K562 (cell line): ENCODE data around the gene LCLAT1. TPM values are rescaled to one million over a fixed set of nuclear protein-coding genes. Genes with fewer than 3 reads are reported as not detected.

Experiments used
- ARHGAP35 ChIP-seq: fragments of 450-650 bp; IDR thresholded peaks from 2 replicates; pipeline ENCODE4 v1.6.1; 2018; ENCODE audit not compliant: partially characterized antibody
- BCOR ChIP-seq: fragments of 450-650 bp; IDR thresholded peaks from 2 replicates; pipeline ENCODE4 v1.6.1; 2016
- CBX3 ChIP-seq, 2 experiments: IDR thresholded peaks; 1 replicate in 1 of 2; 2 replicates in 1 of 2; pipeline ENCODE4 v1.6.1; 2012; ENCODE audit warnings: inconsistent platforms in 2 of 2, low read length in 2 of 2, borderline replicate concordance in 1 of 2, control low read depth in 1 of 2
- HCFC1 ChIP-seq: IDR thresholded peaks from 2 replicates; pipeline ENCODE4 v1.6.1; 2012; ENCODE audit warnings: low read depth, low read length, improper control_type of control experiment
- RBM14 ChIP-seq: fragments of 200-400 bp; formaldehyde crosslinking; IDR thresholded peaks from 2 replicates; pipeline ENCODE4 v1.6.1; 2018; ENCODE audit warnings: low read depth, mild to moderate bottlenecking, low read length, moderate library complexity, borderline replicate concordance; ENCODE audit not compliant: insufficient read depth
- SETDB1 ChIP-seq: IDR thresholded peaks from one replicate; pipeline ENCODE4 v1.6.1; 2012; ENCODE audit warnings: low read length, control low read depth, inconsistent platforms
- SNIP1 ChIP-seq: fragments of 450-650 bp; IDR thresholded peaks from 2 replicates; pipeline ENCODE4 v1.7.1; 2017; ENCODE audit warnings: low read depth, mild to moderate bottlenecking
- ZNF407 ChIP-seq: fragments of 450-650 bp; IDR thresholded peaks from 2 replicates; pipeline ENCODE4 v1.6.1; 2016; ENCODE audit warnings: low read depth
- ZNF445 ChIP-seq: fragments of 250-450 bp; sonication (Bioruptor Pico); IDR thresholded peaks from 2 replicates; pipeline ENCODE4 v1.4.0; 2020; ENCODE audit warnings: low read depth, mild to moderate bottlenecking, moderate library complexity
- polyA plus RNA-seq, 8 experiments: library from polyadenylated mRNA; depleted of rRNA in 4 of 8; stranded (reverse) in 5 of 8; unstranded in 3 of 8; fragments of >200 nt; fragmentation: Nextera tagmentation in 2 of 8; fragmentation: Illumina TruSeq in 1 of 8; extraction: Ambion mirVana in 2 of 8; extraction: Trizol in 1 of 8; gene quantifications; 2 replicates each; pipeline versions ENCODE4 v1.2.1 to v1.2.3, GENCODE V29; 2011 to 2014; ENCODE audit warnings: inconsistent platforms in 1 of 8, missing spikeins in 1 of 8
- total RNA-seq, 7 experiments: library from RNA; depleted of rRNA in 6 of 7; stranded (reverse); fragments of >200 nt in 6 of 7; fragmentation: Illumina TruSeq in 2 of 7; extraction: Trizol in 2 of 7; gene quantifications; 2 replicates each; pipeline versions ENCODE4 v1.2.1 to v1.2.3, GENCODE V29; 2011 to 2021; ENCODE audit warnings: low replicate concordance in 1 of 7
- TF ChIP-seq, protein P1 (sequence below): fragments of 450-650 bp; formaldehyde crosslinking; IDR thresholded peaks from 2 replicates; pipeline ENCODE4 v1.4.0; 2020; ENCODE audit warnings: mild to moderate bottlenecking, moderate library complexity
- TF ChIP-seq, protein P2 (sequence below): IDR thresholded peaks from 3 replicates; pipeline ENCODE4 v1.6.1; 2011; ENCODE audit warnings: borderline replicate concordance, mild to moderate bottlenecking; ENCODE audit not compliant: insufficient read length, insufficient read depth

The LCLAT1 gene
- total and polyA plus RNA-seq, 9 of the 15 experiments (the other 6 are each of a cell fraction or from before 2014, with no cell fraction given), result 8.9 to 63.3 (median 25.4) TPM

GRCh38 chr2:30447149-30448045, at the start of gene LCLAT1 (continued):
- TF ChIP-seq ZNF407 (peak; percentile 38; the same call in 1 of the 2 replicates), BCOR (no peak), CBX3 (IDR thresholded peaks at IDR 0.05; ENCODE audit: borderline replicate concordance in 1 of 2, low read length in 2 of 2) (peak in 1 of 2 experiments; percentile 95; a peak in 2 of 3 replicates), ZNF445 (CRISPR knock-in tag) (no peak), ARHGAP35 (no peak), RBM14 (0 out of 2 replicates have a peak, but pooled peaks have one; percentile 86), SETDB1 (no peak), HCFC1 (peak; percentile 68), SNIP1 (no peak)
- TF ChIP-seq, protein P1, sequence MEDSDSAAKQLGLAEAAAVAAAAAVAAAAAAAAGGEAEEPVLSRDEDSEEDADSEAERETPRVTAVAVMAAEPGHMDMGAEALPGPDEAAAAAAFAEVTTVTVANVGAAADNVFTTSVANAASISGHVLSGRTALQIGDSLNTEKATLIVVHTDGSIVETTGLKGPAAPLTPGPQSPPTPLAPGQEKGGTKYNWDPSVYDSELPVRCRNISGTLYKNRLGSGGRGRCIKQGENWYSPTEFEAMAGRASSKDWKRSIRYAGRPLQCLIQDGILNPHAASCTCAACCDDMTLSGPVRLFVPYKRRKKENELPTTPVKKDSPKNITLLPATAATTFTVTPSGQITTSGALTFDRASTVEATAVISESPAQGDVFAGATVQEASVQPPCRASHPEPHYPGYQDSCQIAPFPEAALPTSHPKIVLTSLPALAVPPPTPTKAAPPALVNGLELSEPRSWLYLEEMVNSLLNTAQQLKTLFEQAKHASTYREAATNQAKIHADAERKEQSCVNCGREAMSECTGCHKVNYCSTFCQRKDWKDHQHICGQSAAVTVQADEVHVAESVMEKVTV (CRISPR knock-in tag), result no peak
- TF ChIP-seq, protein P2, sequence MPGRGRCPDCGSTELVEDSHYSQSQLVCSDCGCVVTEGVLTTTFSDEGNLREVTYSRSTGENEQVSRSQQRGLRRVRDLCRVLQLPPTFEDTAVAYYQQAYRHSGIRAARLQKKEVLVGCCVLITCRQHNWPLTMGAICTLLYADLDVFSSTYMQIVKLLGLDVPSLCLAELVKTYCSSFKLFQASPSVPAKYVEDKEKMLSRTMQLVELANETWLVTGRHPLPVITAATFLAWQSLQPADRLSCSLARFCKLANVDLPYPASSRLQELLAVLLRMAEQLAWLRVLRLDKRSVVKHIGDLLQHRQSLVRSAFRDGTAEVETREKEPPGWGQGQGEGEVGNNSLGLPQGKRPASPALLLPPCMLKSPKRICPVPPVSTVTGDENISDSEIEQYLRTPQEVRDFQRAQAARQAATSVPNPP, result no peak
